Stimulated activated CD4-positive, alpha-beta T cell treated with anti-CD3 and anti-CD28 coated beads, Interleukin-12 subunit alpha, Interleukin-12 subunit beta, amount 100 ng/mL, for 24 hours (primary cell): ENCODE data around the gene IPPK.

ENCODE experiments used
- DNase-seq, 2 experiments: peaks; one replicate each; pipeline ENCODE4 v3.0.0-alpha.2; 2020; ENCODE audit warnings: low read depth in 2 of 2

The IPPK gene

GRCh38 chr9:92686954-92687353, 17.0 kb upstream of the IPPK start:
- DNase-seq = no peak

DNA sequence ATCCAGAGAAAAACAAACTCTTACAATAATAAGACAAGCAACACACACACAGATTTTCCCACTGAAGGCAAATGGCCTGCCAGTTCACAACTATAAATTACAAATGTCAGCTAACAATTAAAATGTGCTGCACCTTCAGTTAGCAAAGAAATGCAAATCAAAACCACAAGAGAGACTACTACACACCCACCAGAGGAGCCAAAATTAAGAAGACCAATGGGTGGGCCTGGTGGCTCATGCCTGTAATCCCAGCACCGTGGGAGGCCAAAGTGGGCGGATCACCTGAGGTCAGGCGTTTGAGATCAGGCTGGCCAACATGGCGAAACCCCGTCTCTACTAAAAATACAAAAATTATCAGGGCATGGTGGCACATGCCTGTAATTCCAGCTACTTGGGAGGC, 15.1 kb upstream of the IPPK start:
- DNase-seq = no peak

DNA sequence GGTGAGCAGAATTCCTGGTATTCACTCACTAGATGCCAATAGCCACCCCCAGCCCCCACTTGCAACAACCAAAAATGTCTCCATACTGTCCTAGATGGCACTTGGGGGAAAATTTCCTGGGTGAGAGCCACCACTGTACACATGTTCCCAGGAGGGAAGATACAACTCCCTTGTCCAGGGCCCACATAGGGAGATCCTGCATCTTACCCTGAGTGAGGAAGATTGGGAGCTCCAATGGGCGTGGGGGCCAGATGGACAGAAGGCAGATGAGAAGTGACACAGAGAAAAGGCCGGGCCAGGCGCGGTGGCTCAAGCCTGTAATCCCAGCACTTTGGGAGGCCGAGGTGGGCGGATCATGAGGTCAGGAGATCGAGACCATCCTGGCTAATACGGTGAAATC, 12.3 kb upstream of the IPPK start:
- no peak for DNase-seq

DNA sequence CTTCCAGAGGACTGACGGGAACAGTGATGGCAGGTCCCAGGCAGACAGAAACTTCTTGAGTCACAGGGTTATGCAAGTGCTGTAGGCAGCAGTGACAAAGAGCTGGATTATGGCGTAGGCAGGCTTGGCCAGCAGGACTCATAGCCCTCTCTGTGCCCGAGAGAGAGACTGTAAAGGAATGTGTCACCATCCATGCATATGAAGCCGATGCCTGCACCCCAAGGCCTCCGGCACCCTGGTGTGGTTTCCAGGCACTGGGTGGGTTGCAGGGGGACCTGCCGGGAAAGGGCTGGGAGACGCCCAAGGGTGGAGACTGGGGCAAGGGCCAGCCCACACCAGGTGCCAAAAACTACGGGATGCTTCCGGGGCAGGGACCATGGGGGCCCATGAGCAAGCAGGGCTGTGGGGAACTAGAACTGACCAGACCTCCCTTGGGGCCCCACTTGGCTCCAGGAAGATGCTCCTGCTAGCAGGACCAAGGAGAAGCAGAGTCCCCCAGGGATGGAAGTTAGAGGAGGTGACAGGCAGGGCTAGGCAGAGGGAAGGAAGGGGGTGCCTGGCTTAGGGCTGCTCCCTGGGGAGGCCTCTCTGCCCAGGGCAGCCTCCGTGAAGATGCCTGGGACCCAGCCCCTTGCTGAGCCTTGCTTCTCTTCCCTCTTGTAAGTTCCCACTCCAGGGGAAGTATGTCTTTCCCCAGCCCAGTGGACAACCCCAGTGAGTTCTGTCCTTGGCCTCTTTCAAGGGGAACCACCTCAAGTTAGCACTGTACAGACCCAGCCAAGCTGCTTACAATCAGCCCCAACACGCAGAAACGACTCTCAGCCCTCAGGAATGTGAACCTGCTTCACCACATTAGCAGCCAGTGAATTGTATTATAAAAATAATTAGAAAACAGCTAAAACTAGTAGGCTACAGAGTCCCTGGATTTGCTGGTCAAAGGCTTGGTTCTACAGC, 10.5 kb upstream of the IPPK start:
- DNase-seq = no peak

DNA sequence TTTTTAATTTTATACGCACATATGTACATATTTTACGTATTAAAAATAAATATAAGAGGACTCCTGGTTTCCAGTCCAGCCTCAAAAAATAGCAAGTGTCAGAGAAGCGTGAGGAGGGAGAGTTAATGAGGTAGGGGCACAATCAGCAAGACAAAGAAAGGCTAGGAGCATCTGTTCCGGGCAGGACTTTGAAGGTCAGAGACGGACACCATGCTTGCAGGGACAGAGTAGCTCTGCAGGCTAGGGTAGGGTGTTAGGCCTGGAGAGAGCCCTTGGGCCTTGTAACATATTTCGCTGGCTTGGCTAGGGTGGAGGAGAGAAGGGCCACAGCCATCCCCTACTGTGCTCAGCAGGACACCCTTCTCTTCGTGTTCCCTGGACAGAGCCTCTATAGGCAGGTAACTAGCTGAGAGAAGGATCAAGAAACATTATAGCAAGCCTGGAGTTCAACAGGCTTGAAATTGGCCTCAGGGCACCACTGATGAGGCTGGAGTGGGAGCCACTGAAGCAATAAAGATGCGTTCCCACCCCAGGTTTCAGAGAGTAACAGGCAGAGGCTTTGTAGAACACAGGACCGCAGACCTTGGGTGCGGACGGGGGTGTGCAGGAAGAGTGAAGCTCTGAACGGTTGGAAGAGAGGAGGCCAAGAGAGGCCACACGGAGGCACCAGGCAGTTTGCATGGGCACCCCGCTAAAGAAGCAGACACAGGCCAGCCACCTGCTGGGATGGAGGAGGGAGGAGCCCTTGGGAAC, 9.7 kb upstream of the IPPK start:
- DNase-seq = no peak

DNA sequence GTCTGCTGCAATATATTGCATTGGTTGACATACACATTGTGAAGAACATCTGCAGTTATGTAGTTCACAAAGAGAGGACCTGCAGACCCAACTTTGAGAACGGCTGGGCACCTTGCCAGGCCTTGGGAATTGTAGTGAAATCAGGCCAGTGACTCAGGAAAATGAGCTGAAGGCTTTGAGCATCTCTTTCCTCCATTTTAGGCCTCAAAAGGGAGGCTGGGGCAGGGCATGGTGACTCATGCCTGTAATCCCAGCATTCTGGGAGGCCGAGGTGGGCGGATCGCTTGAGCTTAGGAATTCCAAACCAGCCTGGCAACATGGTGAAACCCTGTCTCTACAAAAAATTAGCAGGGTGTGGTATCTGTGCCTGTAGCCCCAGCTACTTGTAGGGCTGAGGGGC, 1.4 kb upstream of the IPPK start:
- DNase-seq = no peak

- DNase-seq = peak in 1 of 2 experiments; percentile 7
These were observed 423 bp downstream of the IPPK start for GRCh38 chr9:92669527-92669889.

- peak; percentile 12 to 43 for DNase-seq
These were observed 995 bp downstream of the IPPK start for GRCh38 chr9:92668746-92669526.

- no peak for DNase-seq
These were observed 2.9 kb downstream of the IPPK start for GRCh38 chr9:92666912-92667532.

DNA sequence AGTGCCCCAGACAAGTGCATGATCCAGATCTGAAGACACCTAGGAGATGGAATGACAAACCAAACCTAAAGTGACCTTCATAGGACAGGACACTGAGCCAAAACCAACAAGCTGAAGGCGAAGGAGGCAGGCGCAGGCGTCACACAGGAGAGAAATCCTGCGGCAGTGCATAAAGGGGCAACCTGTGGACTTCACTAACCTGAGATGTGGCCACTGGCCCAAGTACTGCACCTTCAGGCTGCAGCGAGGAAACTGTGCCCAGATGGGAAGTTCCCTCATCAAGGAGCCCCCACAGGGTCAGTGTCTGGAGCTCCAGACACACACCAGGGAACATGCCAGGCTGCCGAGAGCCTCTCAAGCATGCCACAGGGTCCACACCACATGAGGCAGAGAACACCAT, 3.7 kb downstream of the IPPK start:
- DNase-seq = no peak

DNA sequence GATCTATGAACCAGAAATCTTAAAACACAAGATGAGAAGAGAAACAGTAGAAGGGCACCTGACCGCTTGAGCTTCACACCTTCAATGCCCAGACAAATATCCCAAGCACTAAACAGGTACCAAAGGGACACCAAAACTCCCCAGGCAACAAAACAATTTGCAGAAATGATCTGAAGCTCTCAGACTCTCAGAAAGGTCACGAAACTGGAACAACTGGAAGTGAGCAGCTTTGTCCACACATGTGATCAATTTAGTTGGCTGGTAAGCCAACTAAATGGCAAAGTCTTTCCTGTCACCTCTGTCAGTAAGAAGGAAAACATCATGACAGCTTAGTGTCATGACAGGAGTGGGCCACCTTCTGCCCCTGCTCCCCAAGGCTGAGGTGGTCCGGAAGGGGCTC, 4.1 kb downstream of the IPPK start:
- DNase-seq = no peak

GRCh38 chr9:92664394-92665152, 5.4 kb downstream of the IPPK start:
- DNase-seq = no peak

DNA sequence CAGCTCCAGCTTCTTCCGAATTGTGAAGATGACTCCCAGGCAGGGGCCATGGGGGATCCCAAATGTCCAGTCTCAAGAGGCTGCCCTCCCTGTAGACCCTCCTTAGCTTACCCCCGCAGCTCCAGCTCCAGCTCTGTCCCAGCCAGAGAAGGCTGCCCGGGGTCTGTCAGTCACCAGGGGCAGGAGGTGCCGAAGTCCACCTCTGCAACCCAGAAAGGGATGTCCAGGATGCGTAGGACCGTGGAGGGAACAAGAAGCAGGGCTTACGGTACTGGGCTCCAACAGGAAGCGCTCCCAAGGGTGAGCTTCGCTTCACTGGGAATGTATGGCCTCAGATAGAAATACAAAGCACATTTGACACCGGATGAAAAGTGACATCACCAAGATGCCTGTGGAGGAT, 6.0 kb downstream of the IPPK start:
- DNase-seq = no peak

- DNase-seq = no peak
These were observed 6.8 kb downstream of the IPPK start for GRCh38 chr9:92663126-92663525.

GRCh38 chr9:92661743-92662142, 8.2 kb downstream of the IPPK start:
- DNase-seq = no peak

- no peak for DNase-seq
These were observed 8.8 kb downstream of the IPPK start for GRCh38 chr9:92661127-92661526.

- no peak for DNase-seq
These were observed 9.7 kb downstream of the IPPK start for GRCh38 chr9:92660266-92660665.

GRCh38 chr9:92659601-92660000, 10.3 kb downstream of the IPPK start:
- no peak for DNase-seq

DNA sequence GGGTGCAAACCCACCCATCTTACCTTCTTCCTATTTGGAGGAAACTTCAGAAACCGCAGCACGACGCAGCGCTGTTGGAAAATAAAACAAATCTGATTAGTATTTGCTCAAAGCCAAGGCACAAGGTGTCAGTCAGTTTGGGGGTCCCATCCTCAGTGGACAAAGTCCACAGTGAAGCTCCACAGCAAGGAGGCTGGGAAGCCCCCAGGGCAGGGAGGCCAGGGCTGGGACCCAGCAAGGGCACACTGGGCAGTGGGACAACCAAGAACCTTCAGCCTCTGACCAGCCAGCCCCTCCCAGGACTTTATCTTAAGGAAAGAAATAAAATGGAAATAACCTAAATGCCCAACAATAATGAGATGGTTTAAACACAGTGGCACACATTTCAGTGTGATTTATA, 11.3 kb downstream of the IPPK start:
- DNase-seq = no peak

DNA sequence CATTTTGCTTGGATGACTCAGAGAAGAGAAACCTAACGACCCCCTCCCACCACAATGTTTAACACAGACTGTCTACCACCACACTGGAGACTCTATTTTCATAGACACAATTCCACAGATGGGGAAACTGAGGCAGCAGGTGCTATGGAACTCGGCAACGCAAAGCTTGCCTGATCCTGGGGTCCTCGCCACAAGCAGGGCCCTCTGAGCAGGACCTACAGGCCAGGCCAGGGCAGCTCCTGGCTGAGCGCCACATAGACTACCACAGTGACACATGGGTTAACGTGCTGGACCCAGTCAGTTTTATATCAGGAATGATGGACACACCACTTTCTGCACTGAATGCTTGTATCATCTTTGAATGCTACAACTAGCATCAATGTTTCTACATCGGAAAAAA, 11.8 kb downstream of the IPPK start:
- no peak for DNase-seq
